ENCODE data around the gene GSTT2. TPM values are rescaled to one million over a fixed set of nuclear protein-coding genes. Genes with fewer than 3 reads are reported as not detected.
"Not testable (repeated sequence)": the region's sequence is repeated elsewhere in the genome, so short reads cannot be mapped to it uniquely, and the experiment has no call there.

Gene GSTT2
- total RNA-seq, 1 donor from 2014 or later: not detected

DNA sequence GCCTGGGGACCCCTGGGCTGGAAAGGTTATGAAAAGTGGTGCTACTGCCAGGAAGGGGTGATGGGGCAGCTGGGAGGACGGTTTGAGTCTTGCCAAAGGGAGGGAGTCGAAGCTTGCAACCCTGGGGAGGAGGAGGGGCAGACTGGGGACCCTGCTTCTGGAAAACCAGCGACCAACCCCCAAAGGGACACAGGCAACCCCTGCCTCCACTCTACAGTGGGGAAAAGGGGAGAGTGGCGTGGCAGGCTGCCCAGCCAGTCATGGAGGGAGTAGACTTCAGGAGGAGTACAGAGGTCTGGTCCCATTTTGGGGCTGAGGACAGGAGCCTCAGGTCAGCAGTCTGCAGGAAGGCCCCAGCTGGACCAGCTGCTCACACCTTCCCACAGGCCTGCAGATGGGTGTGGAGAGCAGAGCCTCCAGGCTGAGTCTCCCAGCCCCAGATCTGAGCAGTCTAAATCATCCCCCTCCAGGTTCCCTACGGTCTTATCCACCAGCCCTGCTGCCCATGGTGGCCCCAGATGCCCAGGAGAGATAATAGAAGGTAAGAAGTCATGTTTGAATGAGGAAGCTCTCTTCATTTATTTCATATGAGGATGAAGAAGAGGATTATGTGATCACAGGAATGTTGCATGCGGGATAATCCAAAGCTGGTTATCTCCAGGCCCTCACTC, 9.0 kb upstream of the GSTT2 start:
- Mint-ChIP-seq H3K4me3 (peak overlapping the region; percentile 82), H3K9me3 (no peaks in the 10 kb centered on the region), H3K27me3 (ENCODE audit: low read depth) (no peaks in the 10 kb centered on the region), H3K4me1 (no peaks in the 10 kb centered on the region), H3K36me3 (ENCODE audit: low read depth) (peaks cover 16% of the 10 kb centered on the region), H3K27ac (ENCODE audit: unreplicated experiment) (no peak overlapping the region)
- no peak for DNase-seq (ENCODE audit: low read depth, low spot score)
- TF ChIP-seq, protein P1, sequence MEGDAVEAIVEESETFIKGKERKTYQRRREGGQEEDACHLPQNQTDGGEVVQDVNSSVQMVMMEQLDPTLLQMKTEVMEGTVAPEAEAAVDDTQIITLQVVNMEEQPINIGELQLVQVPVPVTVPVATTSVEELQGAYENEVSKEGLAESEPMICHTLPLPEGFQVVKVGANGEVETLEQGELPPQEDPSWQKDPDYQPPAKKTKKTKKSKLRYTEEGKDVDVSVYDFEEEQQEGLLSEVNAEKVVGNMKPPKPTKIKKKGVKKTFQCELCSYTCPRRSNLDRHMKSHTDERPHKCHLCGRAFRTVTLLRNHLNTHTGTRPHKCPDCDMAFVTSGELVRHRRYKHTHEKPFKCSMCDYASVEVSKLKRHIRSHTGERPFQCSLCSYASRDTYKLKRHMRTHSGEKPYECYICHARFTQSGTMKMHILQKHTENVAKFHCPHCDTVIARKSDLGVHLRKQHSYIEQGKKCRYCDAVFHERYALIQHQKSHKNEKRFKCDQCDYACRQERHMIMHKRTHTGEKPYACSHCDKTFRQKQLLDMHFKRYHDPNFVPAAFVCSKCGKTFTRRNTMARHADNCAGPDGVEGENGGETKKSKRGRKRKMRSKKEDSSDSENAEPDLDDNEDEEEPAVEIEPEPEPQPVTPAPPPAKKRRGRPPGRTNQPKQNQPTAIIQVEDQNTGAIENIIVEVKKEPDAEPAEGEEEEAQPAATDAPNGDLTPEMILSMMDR (conservative IDR thresholded peaks at IDR 0.05): no peak

DNA sequence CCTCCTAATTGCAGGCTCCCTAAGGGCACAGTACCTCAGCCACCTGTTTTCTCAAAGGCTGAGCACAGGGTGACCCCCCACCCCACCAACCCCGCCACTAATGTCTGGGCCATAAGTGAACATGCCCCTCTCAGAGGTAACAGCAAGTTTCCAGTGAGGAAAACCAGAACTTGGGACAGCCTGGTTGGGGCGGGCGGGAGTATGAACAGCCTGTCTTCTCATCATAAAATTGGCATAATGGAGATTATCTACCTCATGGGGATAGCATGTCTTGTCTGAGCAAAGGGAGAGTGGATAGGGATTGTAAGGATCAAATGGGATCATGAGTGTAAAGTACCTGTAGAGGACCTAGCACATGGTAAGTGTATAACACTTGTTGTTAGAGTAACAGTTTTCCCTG, 8.0 kb upstream of the GSTT2 start:
- peaks cover 16% of the 10 kb centered on the region for H3K36me3 Mint-ChIP-seq (ENCODE audit: low read depth)
- H3K9me3 Mint-ChIP-seq; H3K27me3 Mint-ChIP-seq (ENCODE audit: low read depth); DNase-seq (ENCODE audit: low read depth, low spot score); H3K27ac Mint-ChIP-seq (ENCODE audit: unreplicated experiment); H3K4me1 Mint-ChIP-seq: not testable (repeated sequence)
- peak overlapping the region; percentile 82 for H3K4me3 Mint-ChIP-seq

DNA sequence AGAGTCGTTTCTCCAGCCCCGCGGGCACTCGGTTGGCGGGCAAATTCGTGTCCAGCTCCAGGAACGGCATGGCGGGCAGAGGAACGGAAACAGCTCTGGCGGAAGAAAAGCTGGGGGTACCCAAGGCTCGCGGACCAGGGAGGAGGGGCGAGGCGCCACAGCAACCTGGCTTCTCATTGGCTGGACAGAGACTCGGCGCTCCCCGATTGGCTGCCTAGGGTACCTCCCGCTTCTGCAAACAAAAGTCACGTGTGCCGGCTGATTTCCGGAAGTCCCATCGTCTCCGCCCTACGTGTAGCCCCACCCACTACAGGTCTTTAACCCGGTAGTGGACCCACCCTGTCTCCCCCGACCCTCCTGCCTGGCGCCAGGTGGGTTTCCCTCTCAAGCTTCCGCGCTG, 5.6 kb upstream of the GSTT2 start, which contains the start of gene DDT:
Gene DDT, minus strand, starts transcription at position 97 of the 400 bp plus-strand sequence. Its CDS starts 27 bp downstream, at position 70.
- not testable (repeated sequence) for H3K4me3 Mint-ChIP-seq; H3K9me3 Mint-ChIP-seq; H3K27ac Mint-ChIP-seq (ENCODE audit: unreplicated experiment); H3K27me3 Mint-ChIP-seq (ENCODE audit: low read depth); DNase-seq (ENCODE audit: low read depth, low spot score); H3K4me1 Mint-ChIP-seq
- H3K36me3 Mint-ChIP-seq (ENCODE audit: low read depth): peaks cover 12% of the 10 kb centered on the region

DNA sequence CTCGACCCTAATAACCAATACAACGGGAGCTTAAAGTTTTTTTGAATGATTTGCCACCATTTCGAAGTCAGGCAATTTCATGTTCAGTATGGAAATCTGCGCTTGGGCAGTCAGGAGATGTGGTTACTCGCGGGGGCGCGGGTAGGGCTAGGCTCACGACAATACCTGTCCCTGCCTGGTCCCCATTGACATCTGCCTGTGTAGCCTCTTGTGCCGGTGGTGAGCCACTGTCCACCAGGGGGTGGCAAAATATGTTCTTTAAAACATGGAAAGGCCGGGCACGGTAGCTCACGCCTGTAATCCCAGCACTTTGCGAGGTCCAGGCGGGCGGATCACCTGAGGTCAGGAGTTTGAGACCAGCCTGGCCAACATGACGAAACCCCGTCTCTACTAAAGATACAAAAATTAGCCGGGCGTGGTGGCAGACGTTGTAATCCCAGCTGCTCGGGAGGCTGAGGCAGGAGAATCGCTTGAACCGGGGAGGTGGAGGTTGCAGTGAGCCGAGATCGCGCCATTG, 5.0 kb upstream of the GSTT2 start:
- H3K36me3 Mint-ChIP-seq (ENCODE audit: low read depth); H3K27ac Mint-ChIP-seq (ENCODE audit: unreplicated experiment); H3K27me3 Mint-ChIP-seq (ENCODE audit: low read depth); H3K9me3 Mint-ChIP-seq; H3K4me3 Mint-ChIP-seq; DNase-seq (ENCODE audit: low read depth, low spot score); H3K4me1 Mint-ChIP-seq: not testable (repeated sequence)
- TF ChIP-seq, protein P1 (conservative IDR thresholded peaks at IDR 0.05): peak; percentile 26

DNA sequence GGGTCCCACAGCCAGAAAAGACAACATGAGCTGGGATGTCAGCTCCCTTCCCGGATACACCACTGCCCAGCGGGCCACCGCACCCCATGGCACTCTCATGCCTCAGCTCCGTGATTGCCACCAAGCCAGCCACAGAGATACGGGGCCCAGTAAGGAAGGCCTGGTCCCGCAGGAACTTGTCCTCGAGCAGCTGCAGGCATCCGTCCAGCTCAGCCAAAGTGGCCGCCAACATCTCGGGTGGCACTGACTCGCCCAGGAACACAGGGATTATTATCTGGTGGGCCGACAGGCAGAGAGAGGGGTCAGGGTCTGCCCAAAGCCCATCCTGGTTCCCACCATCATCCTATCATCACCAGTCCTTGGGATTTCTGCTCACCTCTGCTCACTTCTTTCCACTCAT, 2.6 kb upstream of the GSTT2 start:
- not testable (repeated sequence) for H3K4me1 Mint-ChIP-seq; H3K9me3 Mint-ChIP-seq; H3K36me3 Mint-ChIP-seq (ENCODE audit: low read depth); H3K4me3 Mint-ChIP-seq; H3K27me3 Mint-ChIP-seq (ENCODE audit: low read depth); H3K27ac Mint-ChIP-seq (ENCODE audit: unreplicated experiment); DNase-seq (ENCODE audit: low read depth, low spot score)

DNA sequence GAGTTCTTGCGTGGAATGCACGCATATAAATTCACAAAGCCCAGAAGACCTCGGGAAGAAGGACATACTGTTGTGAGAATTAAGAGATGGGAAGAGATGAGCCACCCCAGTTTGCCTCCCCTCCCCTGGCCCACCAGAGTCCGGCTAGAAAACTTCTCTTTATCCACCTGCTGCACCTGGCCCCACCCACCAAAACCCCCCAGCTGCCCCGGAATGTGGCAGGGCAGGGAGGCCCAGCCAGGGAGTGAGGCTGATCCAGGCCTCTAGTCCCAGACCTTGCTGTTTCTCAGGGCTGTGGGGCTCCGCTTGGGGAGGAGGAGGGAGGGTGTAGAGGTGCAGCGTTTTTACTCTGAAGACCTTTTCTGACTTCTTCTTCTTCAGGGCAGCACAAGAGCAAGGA, 633 bp downstream of the GSTT2 start:
- H3K4me1 Mint-ChIP-seq; DNase-seq (ENCODE audit: low read depth, low spot score); H3K27me3 Mint-ChIP-seq (ENCODE audit: low read depth); H3K4me3 Mint-ChIP-seq; H3K9me3 Mint-ChIP-seq; H3K27ac Mint-ChIP-seq (ENCODE audit: unreplicated experiment); H3K36me3 Mint-ChIP-seq (ENCODE audit: low read depth): not testable (repeated sequence)

DNA sequence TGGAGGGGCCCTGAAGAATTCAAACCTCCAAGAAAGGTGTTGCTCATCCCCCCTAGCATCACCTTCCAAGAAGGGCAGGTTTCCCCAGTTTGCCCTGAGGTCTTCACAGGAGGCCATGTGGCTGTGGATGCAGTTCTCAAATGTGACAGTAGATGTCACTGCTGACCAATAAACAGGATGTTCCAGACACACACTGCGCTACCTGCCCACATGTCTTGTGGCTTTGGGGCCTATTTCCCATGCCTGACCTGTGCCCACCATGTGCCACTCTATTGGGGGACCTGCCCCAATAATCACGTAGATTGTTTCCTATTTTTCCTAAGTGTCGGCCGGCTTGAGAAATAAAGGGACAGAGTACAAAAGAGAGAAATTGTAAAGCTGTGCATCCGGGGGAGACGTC, 4.5 kb downstream of the GSTT2 start:
- no peaks in the 10 kb centered on the region for H3K36me3 Mint-ChIP-seq (ENCODE audit: low read depth)
- H3K9me3 Mint-ChIP-seq: no peaks in the 10 kb centered on the region
- no peak for DNase-seq (ENCODE audit: low read depth, low spot score)
- no peaks in the 10 kb centered on the region for H3K4me1 Mint-ChIP-seq
- H3K27me3 Mint-ChIP-seq (ENCODE audit: low read depth): no peaks in the 10 kb centered on the region
- no peak overlapping the region for H3K4me3 Mint-ChIP-seq
- no peak overlapping the region for H3K27ac Mint-ChIP-seq (ENCODE audit: unreplicated experiment)
- TF ChIP-seq, protein P1 (conservative IDR thresholded peaks at IDR 0.05): no peak

DNA sequence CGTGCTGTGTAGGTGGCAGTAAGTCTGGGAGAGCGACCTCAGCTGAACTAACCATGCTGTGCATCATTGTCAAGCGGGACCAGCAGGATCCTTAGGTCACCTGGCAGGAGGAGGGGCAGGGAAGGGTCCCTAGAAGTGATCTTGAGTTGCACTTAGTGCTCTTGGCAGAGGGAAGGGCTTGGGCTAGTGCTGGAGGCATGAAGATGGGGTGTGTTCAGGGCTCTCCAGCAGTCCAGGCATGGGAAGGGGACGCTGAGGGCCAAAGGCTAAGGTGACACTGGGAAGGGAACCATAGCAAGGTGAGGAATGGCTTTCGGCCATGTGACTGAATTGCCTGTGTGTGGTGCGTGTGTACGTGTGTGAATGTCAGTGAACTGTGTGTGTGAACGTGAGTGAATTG, 6.2 kb downstream of the GSTT2 start:
- H3K36me3 Mint-ChIP-seq (ENCODE audit: low read depth); H3K9me3 Mint-ChIP-seq; DNase-seq (ENCODE audit: low read depth, low spot score); H3K27me3 Mint-ChIP-seq (ENCODE audit: low read depth); H3K4me3 Mint-ChIP-seq; H3K4me1 Mint-ChIP-seq; H3K27ac Mint-ChIP-seq (ENCODE audit: unreplicated experiment): not testable (repeated sequence)

DNA sequence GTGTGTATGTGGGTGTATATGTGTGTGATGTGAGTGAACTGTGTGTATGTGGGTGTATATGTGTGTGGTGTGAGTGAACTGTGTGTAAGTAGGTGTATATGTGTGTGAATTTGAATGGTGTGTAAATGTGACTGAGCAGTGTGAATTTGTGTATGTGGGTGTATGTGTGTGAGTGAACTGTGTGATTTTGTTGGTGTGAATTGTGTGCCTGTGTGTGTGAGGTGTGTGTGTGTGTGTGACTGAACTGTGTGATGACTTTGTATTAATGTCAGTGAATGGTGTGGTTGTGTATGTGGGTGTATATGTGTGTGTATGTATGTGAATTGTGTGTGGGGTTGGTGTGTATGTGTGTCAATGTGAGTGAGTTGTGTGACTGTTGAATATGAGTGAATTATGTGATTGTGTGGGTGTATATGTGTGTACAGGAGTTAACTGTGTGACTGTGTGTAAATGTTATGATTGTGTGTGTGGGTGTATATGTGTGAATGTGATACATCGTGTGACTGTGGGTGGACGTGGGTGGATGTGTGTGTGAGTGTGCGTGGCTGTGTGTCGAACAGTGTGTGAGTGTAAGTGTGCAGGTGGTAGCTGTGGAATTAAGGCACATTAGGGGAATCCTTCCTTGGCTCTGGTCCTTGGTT, 6.7 kb downstream of the GSTT2 start:
- H3K4me3 Mint-ChIP-seq; H3K27me3 Mint-ChIP-seq (ENCODE audit: low read depth); H3K9me3 Mint-ChIP-seq; DNase-seq (ENCODE audit: low read depth, low spot score); H3K4me1 Mint-ChIP-seq; H3K36me3 Mint-ChIP-seq (ENCODE audit: low read depth); H3K27ac Mint-ChIP-seq (ENCODE audit: unreplicated experiment): not testable (repeated sequence)

DNA sequence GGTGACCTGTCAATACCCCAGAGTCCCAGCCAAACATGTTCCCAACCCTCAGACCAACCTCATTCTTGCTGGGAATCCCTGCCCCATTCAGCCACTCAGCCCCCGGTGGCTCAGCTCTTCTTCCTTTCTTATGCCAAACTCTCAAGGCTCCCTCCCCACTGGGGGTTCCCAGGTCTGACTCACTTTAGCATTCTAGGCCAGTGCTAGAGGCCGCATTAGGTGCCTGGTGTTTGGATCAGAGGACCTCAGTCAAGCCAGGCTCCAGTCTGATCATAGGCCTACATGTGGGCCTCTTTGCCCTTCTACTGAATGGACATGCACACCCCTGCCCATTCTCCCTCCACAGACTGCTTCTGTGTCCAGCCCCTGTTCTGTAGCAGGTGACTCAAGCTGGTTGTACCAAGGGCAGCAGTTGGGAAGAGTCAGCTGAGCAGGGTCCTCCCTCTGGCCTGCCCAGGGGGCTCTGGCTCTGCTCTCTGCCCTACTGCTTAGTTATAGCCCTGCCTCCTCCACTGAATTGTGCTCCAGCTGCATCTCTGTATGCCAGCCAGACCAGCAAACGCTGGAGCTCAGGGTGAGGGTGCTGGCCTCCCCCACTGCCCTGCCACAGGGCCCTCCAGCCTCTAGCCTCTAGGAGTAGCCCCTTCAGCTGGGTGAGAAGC, 9.8 kb downstream of the GSTT2 start:
- not testable (repeated sequence) for DNase-seq (ENCODE audit: low read depth, low spot score); H3K36me3 Mint-ChIP-seq (ENCODE audit: low read depth); H3K27ac Mint-ChIP-seq (ENCODE audit: unreplicated experiment); H3K4me3 Mint-ChIP-seq; H3K27me3 Mint-ChIP-seq (ENCODE audit: low read depth); H3K9me3 Mint-ChIP-seq; H3K4me1 Mint-ChIP-seq

Measured in neural crest cell (in vitro differentiated cells).